HL-60 (cell line): ENCODE results near the gene CHRNB2.

Source experiments
- DNase-seq, 2 experiments: peaks; one replicate each; pipeline ENCODE4 v3.0.0-alpha.2; 2010 to 2020; ENCODE audit warnings: low read depth in 1 of 2, low spot score in 1 of 2
- H3K27ac ChIP-seq: fragments of 250-450 bp; sonication (Bioruptor Pico); replicated peaks from 2 replicates; pipeline ENCODE4 v1.5.1; 2020; ENCODE audit warnings: mild to moderate bottlenecking, moderate library complexity
- H3K27me3 ChIP-seq: fragments of 250-450 bp; sonication (Bioruptor Pico); 2 replicates; pipeline ENCODE4 v1.5.1; 2021; ENCODE audit warnings: mild to moderate bottlenecking, moderate library complexity; ENCODE audit not compliant: insufficient read depth, poor library complexity, severe bottlenecking
- H3K4me3 ChIP-seq: replicated peaks from 2 replicates; pipeline ENCODE4 v1.5.1; 2011; ENCODE audit warnings: mild to moderate bottlenecking, control low read depth, low read length; ENCODE audit not compliant: insufficient read depth
- GABPA ChIP-seq: IDR thresholded peaks from 2 replicates; pipeline ENCODE4 v1.6.1; 2012; ENCODE audit warnings: low read depth
- POLR2AphosphoS5 ChIP-seq: IDR thresholded peaks from 2 replicates; pipeline ENCODE4 v1.6.1; 2012; ENCODE audit warnings: low read depth
- REST ChIP-seq: IDR thresholded peaks from 2 replicates; pipeline ENCODE4 v1.6.1; 2012; ENCODE audit warnings: low read depth; ENCODE audit not compliant: insufficient replicate concordance
- SPI1 ChIP-seq: IDR thresholded peaks from 2 replicates; pipeline ENCODE4 v1.6.1; 2012; ENCODE audit warnings: low read depth, mild to moderate bottlenecking, borderline replicate concordance
- TF ChIP-seq, protein P1 (sequence below): IDR thresholded peaks from one replicate; pipeline ENCODE4 v1.5.1; 2011; ENCODE audit warnings: low read length, control low read depth, inconsistent platforms; ENCODE audit not compliant: insufficient read depth

The CHRNB2 gene

GRCh38 chr1:154571244-154571963, 3.8 kb downstream of the CHRNB2 start:
- no peak overlapping the region for H3K4me3 ChIP-seq
- DNase-seq = no peak
- TF ChIP-seq GABPA (no peak), POLR2AphosphoS5 (no peak)
- H3K27ac ChIP-seq = no peak overlapping the region
- H3K27me3 ChIP-seq = peaks cover 5% of the 10 kb centered on the region

GRCh38 chr1:154571964-154572288, 4.3 kb downstream of the CHRNB2 start:
- no peak for DNase-seq
- no peak overlapping the region for H3K27ac ChIP-seq
- TF ChIP-seq REST (no peak), SPI1 (no peak), POLR2AphosphoS5 (no peak), GABPA (no peak)
- TF ChIP-seq, protein P1, sequence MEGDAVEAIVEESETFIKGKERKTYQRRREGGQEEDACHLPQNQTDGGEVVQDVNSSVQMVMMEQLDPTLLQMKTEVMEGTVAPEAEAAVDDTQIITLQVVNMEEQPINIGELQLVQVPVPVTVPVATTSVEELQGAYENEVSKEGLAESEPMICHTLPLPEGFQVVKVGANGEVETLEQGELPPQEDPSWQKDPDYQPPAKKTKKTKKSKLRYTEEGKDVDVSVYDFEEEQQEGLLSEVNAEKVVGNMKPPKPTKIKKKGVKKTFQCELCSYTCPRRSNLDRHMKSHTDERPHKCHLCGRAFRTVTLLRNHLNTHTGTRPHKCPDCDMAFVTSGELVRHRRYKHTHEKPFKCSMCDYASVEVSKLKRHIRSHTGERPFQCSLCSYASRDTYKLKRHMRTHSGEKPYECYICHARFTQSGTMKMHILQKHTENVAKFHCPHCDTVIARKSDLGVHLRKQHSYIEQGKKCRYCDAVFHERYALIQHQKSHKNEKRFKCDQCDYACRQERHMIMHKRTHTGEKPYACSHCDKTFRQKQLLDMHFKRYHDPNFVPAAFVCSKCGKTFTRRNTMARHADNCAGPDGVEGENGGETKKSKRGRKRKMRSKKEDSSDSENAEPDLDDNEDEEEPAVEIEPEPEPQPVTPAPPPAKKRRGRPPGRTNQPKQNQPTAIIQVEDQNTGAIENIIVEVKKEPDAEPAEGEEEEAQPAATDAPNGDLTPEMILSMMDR = no peak
- H3K4me3 ChIP-seq = no peak overlapping the region
- peaks cover 5% of the 10 kb centered on the region for H3K27me3 ChIP-seq

DNA sequence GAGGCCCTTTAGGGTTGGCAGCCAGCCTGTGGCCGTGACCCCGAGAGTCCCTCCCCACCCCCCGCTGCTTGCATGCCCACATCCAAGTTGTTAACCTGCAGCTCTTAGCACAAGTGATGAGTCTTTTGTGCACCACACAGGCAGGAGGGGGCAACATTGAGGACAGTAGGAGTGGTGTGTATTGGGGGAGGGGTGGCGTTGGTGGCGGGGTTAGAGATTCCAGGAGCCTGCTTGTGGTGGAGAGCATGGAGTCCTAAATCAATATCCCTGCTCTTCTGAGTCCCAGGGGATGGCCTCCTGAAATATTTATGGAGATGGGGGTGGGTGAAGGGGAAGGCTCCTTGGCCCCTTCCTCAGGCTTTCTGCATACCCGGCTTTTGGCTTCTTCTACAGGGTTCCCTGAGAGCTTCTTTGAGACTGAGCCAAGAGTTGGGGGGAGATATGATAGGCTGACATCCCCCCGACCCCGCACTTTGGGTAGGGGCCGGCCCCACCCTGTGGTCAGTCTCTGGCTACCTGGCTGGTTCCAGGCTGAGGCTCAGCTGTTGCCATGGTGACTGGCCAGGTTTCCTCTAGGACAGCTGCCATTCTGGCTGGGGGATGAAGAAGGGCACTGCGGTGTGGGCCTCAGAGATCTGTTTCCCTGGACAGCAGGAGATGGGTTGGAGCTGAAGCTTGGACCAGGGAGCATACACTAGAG, 5.0 kb downstream of the CHRNB2 start:
- Histone ChIP-seq H3K27me3 (peaks cover 5% of the 10 kb centered on the region), H3K4me3 (no peak overlapping the region), H3K27ac (no peak overlapping the region)
- TF ChIP-seq REST (no peak), GABPA (no peak), POLR2AphosphoS5 (no peak), SPI1 (no peak)
- TF ChIP-seq, protein P1 = no peak
- no peak for DNase-seq

GRCh38 chr1:154573168-154573510, 5.6 kb downstream of the CHRNB2 start:
- TF ChIP-seq, protein P1 = no peak
- no peak for TF ChIP-seq POLR2AphosphoS5
- Histone ChIP-seq H3K4me3 (no peak overlapping the region), H3K27me3 (peaks cover 3% of the 10 kb centered on the region), H3K27ac (no peak overlapping the region)
- DNase-seq = no peak
